Fibroblast of pulmonary artery (primary cell): ENCODE results near the gene CD226.

Source experiments
- DNase-seq: peaks from one replicate; pipeline ENCODE4 v3.0.0-alpha.2; 2010; ENCODE audit warnings: low read depth
- H3K4me3 ChIP-seq: replicated peaks from 2 replicates; pipeline ENCODE4 v1.5.1; 2011; ENCODE audit warnings: low read depth, mild to moderate bottlenecking, control low read depth, low read length, moderate library complexity
- CTCF ChIP-seq: IDR thresholded peaks from 2 replicates; pipeline ENCODE4 v1.5.1; 2011; ENCODE audit warnings: mild to moderate bottlenecking, control low read depth, low read length, inconsistent platforms; ENCODE audit errors: missing control alignments

CD226 gene

DNA sequence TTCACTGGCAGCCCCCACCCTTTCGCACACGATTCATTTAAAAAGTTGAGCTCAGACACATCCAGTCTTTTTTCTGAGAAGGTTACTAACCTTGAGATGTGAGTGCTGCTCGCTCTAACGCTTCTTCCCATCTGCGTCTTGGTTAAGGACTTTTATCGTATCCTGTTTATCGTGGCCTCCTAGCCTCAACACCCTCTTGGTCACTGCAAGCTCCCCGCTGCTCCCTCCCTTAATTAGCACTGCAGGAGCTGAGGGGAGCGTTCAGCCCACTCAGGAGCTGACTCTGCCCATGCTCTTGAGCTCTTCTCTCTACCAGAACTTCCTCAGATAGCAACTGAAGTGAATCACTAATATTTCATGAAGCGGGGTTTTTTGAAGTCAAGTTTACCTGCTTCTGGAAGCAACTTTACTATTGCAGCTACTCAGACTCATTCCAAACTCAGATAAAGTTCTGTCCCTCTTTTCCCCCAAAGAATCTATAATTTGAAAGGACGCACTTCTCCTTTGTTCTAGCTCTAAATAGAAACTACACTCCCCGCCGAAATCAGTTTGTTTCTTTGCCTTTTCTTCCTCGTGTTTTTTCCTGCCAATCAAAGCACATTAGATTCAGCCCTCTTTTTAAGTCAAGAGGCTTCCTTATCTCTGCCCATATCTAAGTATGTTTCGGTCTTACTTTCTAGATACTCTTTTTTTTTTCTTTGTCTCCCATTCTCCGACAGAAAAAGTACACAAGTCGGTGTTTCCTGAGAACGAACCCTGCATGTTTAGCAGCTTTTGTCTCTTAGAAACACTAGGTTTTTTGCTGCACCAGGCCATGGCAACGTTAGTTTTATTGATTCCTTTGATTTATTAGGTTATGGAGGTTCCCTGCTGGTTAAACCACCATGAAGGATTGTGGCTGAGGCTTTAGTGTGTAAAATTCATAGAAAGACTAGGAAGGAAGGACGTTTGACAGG, 9.3 kb upstream of the CD226 start:
- TF ChIP-seq CTCF: no peak
- H3K4me3 ChIP-seq: no peak overlapping the region
- no peak for DNase-seq

GRCh38 chr18:69956057-69956456, 8.4 kb upstream of the CD226 start:
- no peak overlapping the region for H3K4me3 ChIP-seq
- DNase-seq: no peak
- TF ChIP-seq CTCF: no peak

DNA sequence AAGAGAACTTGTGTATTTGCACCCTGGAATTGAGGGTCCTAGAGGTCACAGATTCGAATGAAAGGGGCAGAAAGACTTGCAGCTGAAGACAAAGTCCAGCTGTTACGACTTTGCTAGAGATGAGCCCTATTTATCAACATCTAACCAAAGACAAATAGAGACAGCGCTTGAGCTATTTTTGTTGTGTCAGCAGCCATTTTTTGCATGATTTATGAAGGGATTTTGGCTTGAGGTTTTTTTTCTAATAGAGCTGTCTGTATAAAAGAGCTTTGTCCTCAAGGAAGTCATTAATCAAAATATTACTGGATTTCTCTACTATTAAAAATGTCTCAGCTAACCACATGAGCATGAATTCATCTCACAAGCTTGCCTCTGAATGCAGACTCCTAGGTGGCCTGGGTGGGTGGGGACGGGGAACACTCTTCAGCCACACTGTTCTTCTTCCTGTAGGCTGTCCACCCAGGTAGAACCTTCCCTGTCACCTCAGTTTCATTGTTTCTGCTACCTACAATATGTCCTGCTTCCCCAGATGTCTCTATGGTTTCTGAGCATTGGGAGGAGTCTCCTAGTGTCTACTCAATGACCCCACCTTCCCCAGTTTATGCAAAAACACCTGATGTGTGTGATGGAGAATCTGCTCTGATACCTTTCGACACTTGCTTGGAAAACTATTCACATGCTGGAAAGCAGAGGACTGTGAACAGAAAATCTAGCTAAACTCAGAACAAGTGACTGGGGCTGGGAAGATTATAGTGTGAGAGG, 7.2 kb upstream of the CD226 start:
- DNase-seq: peak; percentile 8
- no peak for TF ChIP-seq CTCF
- no peak overlapping the region for H3K4me3 ChIP-seq

- no peak for DNase-seq
- no peak for TF ChIP-seq CTCF
- no peak overlapping the region for H3K4me3 ChIP-seq
These were observed 5.5 kb upstream of the CD226 start for GRCh38 chr18:69953191-69953590.

- no peak overlapping the region for H3K4me3 ChIP-seq
- TF ChIP-seq CTCF: no peak
- DNase-seq: peak; percentile 60
These were observed 3.5 kb upstream of the CD226 start for GRCh38 chr18:69951182-69951581.

DNA sequence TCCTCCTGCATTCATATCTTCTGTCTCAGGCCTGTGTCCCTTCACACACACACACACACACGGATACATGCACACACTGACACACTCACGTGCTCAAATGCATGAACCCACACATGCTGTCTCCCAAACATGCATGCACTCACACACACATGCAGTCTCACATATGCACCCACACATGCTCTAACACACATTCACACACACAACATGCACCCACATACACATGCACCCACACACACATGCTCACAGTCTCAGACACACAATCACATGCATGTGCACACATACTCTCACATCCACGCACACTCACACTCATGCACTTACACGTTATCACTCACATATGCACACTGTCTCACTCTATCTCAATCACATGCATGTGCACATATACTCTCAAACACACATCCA, 1.9 kb upstream of the CD226 start:
- TF ChIP-seq CTCF: no peak
- no peak overlapping the region for H3K4me3 ChIP-seq

More for the DNA sequence above, 1.9 kb upstream of the CD226 start:
- DNase-seq: no peak
